AG04450 (cell line): ENCODE measurements around the gene MUC5B. TPM values are rescaled to one million over a fixed set of nuclear protein-coding genes. Genes with fewer than 3 reads are reported as not detected.

ENCODE experiments used
- CTCF ChIA-PET: fragments of 300-600, 350-600 bp; formaldehyde crosslinking; extraction: SDS; loops from one replicate; lab custom pipeline; 2022; ENCODE audit warnings: antibody characterized with exemption, inconsistent platforms; lab: Charles Lee
- POLR2A ChIA-PET: fragments of 350-600 bp; formaldehyde crosslinking; extraction: SDS; loops from one replicate; lab custom pipeline; 2021; ENCODE audit warnings: antibody characterized with exemption, inconsistent platforms; lab: Yijun Ruan, JAX
- DNase-seq: peaks from one replicate; pipeline ENCODE4 v3.0.0-alpha.2; 2011; ENCODE audit warnings: low read depth, low spot score
- H3K27ac ChIP-seq: one replicate; pipeline ENCODE4 v1.5.1; 2012; ENCODE audit warnings: low read depth, low read length, control low read depth
- H3K27me3 ChIP-seq: one replicate; pipeline ENCODE4 v1.6.0; 2012; ENCODE audit warnings: low read length; ENCODE audit not compliant: control insufficient read depth, insufficient read depth
- H3K4me3 ChIP-seq: 2 replicates; pipeline ENCODE4 v1.5.1; 2011; ENCODE audit warnings: mild to moderate bottlenecking, low read depth, low read length, control low read depth
- H3K9me3 ChIP-seq: 2 replicates; pipeline ENCODE4 v1.5.1; 2012; ENCODE audit warnings: low read length; ENCODE audit not compliant: control insufficient read depth, insufficient read depth
- CTCF ChIP-seq: IDR thresholded peaks from 2 replicates; pipeline ENCODE4 v1.5.1; 2011; ENCODE audit warnings: low read depth, low read length, control low read depth, inconsistent platforms
- polyA plus RNA-seq: library from polyadenylated mRNA; depleted of rRNA; stranded (reverse); fragments of >200 nt; gene quantifications from 2 replicates; pipeline ENCODE4 v1.2.3, GENCODE V29; 2011

The MUC5B gene
- polyA plus RNA-seq, 1 experiment: not detected

- DNase-seq: no peak
- peaks cover 61% of the 10 kb centered on the region for H3K9me3 ChIP-seq
- no peaks in the 10 kb centered on the region for H3K27me3 ChIP-seq
- no peak for TF ChIP-seq CTCF
- no peak overlapping the region for H3K27ac ChIP-seq
- CTCF ChIA-PET: no interaction called here
- POLR2A ChIA-PET: no interaction called here
- H3K4me3 ChIP-seq: no peak overlapping the region
Measured at GRCh38 chr11:1257916-1258315, 35.0 kb downstream of the MUC5B start.

GRCh38 chr11:1258401-1259075, 35.7 kb downstream of the MUC5B start:
- CTCF ChIA-PET: no interaction called here
- peaks cover 55% of the 10 kb centered on the region for H3K9me3 ChIP-seq
- H3K27me3 ChIP-seq: no peaks in the 10 kb centered on the region
- H3K27ac ChIP-seq: no peak overlapping the region
- no peak for TF ChIP-seq CTCF
- H3K4me3 ChIP-seq: no peak overlapping the region
- POLR2A ChIA-PET: no interaction called here
- DNase-seq: no peak

GRCh38 chr11:1259076-1259461, 36.2 kb downstream of the MUC5B start:
- H3K27me3 ChIP-seq: no peaks in the 10 kb centered on the region
- TF ChIP-seq CTCF: no peak
- CTCF ChIA-PET: no interaction called here
- no peak for DNase-seq
- peaks cover 50% of the 10 kb centered on the region for H3K9me3 ChIP-seq
- POLR2A ChIA-PET: no interaction called here
- no peak overlapping the region for H3K4me3 ChIP-seq
- H3K27ac ChIP-seq: no peak overlapping the region

GRCh38 chr11:1259561-1259960, 36.7 kb downstream of the MUC5B start:
- ChIA-PET CTCF (no interaction called here), POLR2A (no interaction called here)
- Histone ChIP-seq H3K9me3 (peaks cover 45% of the 10 kb centered on the region; the same call in 1 of the 2 replicates), H3K27me3 (no peaks in the 10 kb centered on the region), H3K27ac (no peak overlapping the region), H3K4me3 (no peak overlapping the region)
- DNase-seq: no peak
- no peak for TF ChIP-seq CTCF

GRCh38 chr11:1260023-1260501, 37.2 kb downstream of the MUC5B start:
- ChIA-PET POLR2A (no interaction called here), CTCF (no interaction called here)
- Histone ChIP-seq H3K27ac (no peak overlapping the region), H3K9me3 (peaks cover 41% of the 10 kb centered on the region; the same call in 1 of the 2 replicates), H3K27me3 (no peaks in the 10 kb centered on the region), H3K4me3 (no peak overlapping the region)
- DNase-seq: no peak
- TF ChIP-seq CTCF: no peak
